Measurements from ENCODE around the gene NFYC. TPM values are rescaled to one million over a fixed set of nuclear protein-coding genes. Genes with fewer than 3 reads are reported as not detected.

Gene NFYC
- total and polyA plus RNA-seq, 3 experiments from 2014 or later, result 51.3 to 61.6 (median 61.3) TPM

DNA sequence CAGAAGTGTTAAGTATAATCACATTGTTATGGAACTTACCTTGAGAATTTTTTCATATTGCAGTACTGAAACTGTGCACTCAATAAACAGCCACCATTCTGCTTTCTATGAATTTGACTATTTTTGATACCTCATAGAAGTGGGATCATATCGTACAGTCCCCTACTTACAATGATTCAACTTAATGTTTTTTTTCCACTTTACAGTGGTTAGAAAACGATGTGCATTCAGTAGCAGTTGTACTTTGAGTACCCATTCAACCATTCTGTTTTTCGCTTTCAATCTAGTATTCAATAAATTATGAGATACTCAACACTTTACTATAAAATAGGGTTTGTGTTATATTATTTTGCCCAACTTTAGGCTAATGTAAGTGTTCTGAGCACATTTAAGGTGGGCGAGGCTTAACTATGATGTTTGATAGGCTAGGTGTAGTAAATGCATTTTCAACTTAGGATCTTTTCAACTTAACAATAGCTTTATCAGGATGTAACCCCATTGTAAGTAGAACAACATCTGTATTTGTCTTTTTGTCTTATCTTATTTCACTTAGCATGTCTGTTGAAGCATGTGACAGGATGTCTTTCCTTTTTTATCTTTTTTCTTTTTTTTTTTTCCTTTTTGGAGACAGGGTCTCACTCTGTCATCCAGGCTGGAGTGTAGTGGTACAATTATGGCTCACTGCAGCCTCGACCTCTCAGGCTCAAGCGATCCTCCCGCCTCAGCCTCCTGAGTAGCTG lies 49.7 kb downstream of the NFYC start:
- Histone ChIP-seq H3K4me1 (ENCODE audit: insufficient read depth, low read length) (peaks cover 9% of the 10 kb centered on the region), H3K36me3 (ENCODE audit: insufficient read depth, low read length) (peaks cover 10% of the 10 kb centered on the region), H3K4me3 (ENCODE audit: low read length) (no peak overlapping the region), H3K27ac (ENCODE audit: low read depth, low read length) (no peak overlapping the region), H3K27me3 (ENCODE audit: insufficient read depth, low read length, poor library complexity, severe bottlenecking) (no peaks in the 10 kb centered on the region), H3K9me3 (ENCODE audit: low read length) (no peaks in the 10 kb centered on the region)
- peak overlapping the region in 3 of 8 donors; percentile 2 to 59 (median 29) for H3K27ac Mint-ChIP-seq
- no peaks in the 10 kb centered on the region for H3K9me3 Mint-ChIP-seq
- DNase-seq, result no peak
- H3K36me3 Mint-ChIP-seq, result peaks cover 13 to 76% (median 18%) of the 10 kb centered on the region in 3 donors
- H3K4me3 Mint-ChIP-seq, result peak overlapping the region in 1 of 7 donors; percentile 27
- no peaks in the 10 kb centered on the region for H3K27me3 Mint-ChIP-seq
- POLR2A ChIA-PET, result no interaction called here
- CTCF ChIA-PET, result no interaction called here
- H3K4me1 Mint-ChIP-seq, result peaks cover 31 to 72% (median 52%) of the 10 kb centered on the region in 3 donors

DNA sequence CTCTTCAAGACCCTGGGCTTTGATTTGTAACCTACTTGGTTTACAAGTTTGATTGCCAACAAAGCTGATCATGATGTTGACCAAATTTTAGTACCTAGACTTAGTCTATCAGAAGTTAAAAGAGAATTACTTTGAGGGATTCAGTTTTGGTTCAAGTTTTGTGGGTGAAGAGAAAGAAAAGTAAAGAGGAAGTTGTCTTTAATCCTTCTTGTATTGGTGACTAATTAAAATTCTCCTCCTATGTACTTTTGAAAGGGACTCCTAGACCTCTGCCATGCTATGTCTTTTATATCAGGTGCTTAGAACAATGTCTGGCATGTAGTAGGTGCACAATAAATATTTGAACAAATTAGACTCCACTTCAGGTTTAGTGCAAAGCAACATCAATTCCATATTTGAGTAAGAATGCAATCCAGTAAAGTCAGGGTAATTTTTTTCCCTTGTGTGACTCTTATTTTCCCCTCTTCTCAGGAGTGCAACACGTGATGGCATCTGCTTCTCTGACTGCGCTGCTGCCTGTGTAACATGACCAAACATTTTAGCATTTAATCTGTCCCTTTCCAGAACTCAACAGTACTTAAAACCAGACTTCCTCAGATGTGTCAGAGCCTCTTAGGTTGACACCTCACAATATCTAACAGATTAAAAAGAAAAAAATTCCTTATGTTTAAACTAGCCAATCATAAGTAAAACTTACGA lies 51.0 kb downstream of the NFYC start:
- H3K27ac Mint-ChIP-seq, result peak overlapping the region in 4 of 8 donors; percentile 10 to 60 (median 49)
- POLR2A ChIA-PET, result no interaction called here
- Histone ChIP-seq H3K36me3 (ENCODE audit: insufficient read depth, low read length) (peaks cover 10% of the 10 kb centered on the region), H3K9me3 (ENCODE audit: low read length) (no peaks in the 10 kb centered on the region), H3K4me3 (ENCODE audit: low read length) (no peak overlapping the region), H3K4me1 (ENCODE audit: insufficient read depth, low read length) (peaks cover 9% of the 10 kb centered on the region), H3K27me3 (ENCODE audit: insufficient read depth, low read length, poor library complexity, severe bottlenecking) (no peaks in the 10 kb centered on the region), H3K27ac (ENCODE audit: low read depth, low read length) (no peak overlapping the region)
- CTCF ChIA-PET, result no interaction called here
- no peak for DNase-seq
- H3K9me3 Mint-ChIP-seq, result no peaks in the 10 kb centered on the region
- peaks cover 13 to 88% (median 20%) of the 10 kb centered on the region in 3 donors for H3K36me3 Mint-ChIP-seq
- H3K4me3 Mint-ChIP-seq, result no peak overlapping the region
- H3K4me1 Mint-ChIP-seq, result peaks cover 33 to 74% (median 54%) of the 10 kb centered on the region in 3 donors
- H3K27me3 Mint-ChIP-seq, result no peaks in the 10 kb centered on the region

DNA sequence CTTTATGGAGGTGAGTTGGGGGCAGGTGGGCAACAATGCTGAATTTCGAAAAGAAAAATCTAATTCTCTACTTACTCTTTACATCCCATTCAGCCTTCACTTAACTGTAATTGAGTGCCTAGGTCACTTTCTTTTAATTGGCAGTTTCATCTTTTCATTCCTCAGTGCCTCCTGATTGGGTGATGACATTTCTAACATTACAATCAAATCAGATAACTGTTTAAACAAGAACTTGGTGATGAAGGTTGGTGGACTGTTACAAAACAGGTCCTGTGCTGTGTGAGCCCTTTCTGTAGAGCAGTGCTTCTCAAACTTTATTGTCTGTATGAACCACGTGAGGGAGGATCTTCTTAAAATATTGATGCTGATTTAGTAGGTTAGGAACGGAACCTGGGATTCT lies 51.9 kb downstream of the NFYC start:
- peaks cover 33 to 72% (median 54%) of the 10 kb centered on the region in 3 donors for H3K4me1 Mint-ChIP-seq
- Histone ChIP-seq H3K27ac (ENCODE audit: low read depth, low read length) (no peak overlapping the region), H3K4me1 (ENCODE audit: insufficient read depth, low read length) (peaks cover 9% of the 10 kb centered on the region), H3K4me3 (ENCODE audit: low read length) (no peak overlapping the region), H3K9me3 (ENCODE audit: low read length) (no peaks in the 10 kb centered on the region), H3K36me3 (ENCODE audit: insufficient read depth, low read length) (peaks cover 12% of the 10 kb centered on the region), H3K27me3 (ENCODE audit: insufficient read depth, low read length, poor library complexity, severe bottlenecking) (no peaks in the 10 kb centered on the region)
- no peak for DNase-seq
- CTCF ChIA-PET, result no interaction called here
- peaks cover 13 to 92% (median 23%) of the 10 kb centered on the region in 3 donors for H3K36me3 Mint-ChIP-seq
- peaks cover 0 to 1% of the 10 kb centered on the region in 2 donors for H3K27me3 Mint-ChIP-seq
- peak overlapping the region in 3 of 8 donors; percentile 6 to 68 (median 54) for H3K27ac Mint-ChIP-seq
- H3K4me3 Mint-ChIP-seq, result no peak overlapping the region
- POLR2A ChIA-PET, result no interaction called here
- H3K9me3 Mint-ChIP-seq, result no peaks in the 10 kb centered on the region

DNA sequence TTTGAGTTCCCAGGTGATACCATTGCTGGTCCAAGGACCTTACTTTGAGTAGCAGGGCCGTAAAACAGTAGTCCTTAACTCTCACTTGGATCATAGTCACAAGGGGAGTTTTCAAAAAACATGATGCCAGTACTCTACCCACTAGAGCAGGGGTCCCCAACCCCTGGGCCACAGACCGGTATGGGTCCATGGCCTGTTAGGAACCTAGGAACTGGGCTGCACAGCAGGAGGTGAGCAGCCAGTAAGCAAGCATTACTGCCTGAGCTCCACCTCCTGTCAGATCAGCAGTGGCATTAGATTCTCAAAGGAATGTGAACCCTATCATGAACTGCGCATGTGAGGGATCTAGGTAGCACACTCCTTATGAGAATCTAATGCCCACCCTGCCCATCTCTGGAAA lies 52.4 kb downstream of the NFYC start:
- Mint-ChIP-seq H3K27me3 (peaks cover 0 to 1% of the 10 kb centered on the region in 2 donors), H3K4me3 (no peak overlapping the region), H3K36me3 (peaks cover 13 to 92% (median 20%) of the 10 kb centered on the region in 3 donors), H3K9me3 (no peaks in the 10 kb centered on the region), H3K4me1 (peaks cover 33 to 68% (median 54%) of the 10 kb centered on the region in 3 donors), H3K27ac (peak overlapping the region in 4 of 8 donors; percentile 8 to 68 (median 50))
- ChIA-PET CTCF (interaction anchor here (0.9 kb wide), 1 partner anchor 10 kb away, joined by 3 read pairs; no protein-coding TSS in a partner anchor), POLR2A (no interaction called here)
- DNase-seq, result no peak
- H3K27me3 ChIP-seq (ENCODE audit: insufficient read depth, low read length, poor library complexity, severe bottlenecking), result no peaks in the 10 kb centered on the region
- H3K27ac ChIP-seq (ENCODE audit: low read depth, low read length), result no peak overlapping the region
- H3K36me3 ChIP-seq (ENCODE audit: insufficient read depth, low read length), result peaks cover 16% of the 10 kb centered on the region
- no peaks in the 10 kb centered on the region for H3K9me3 ChIP-seq (ENCODE audit: low read length)
- peaks cover 9% of the 10 kb centered on the region for H3K4me1 ChIP-seq (ENCODE audit: insufficient read depth, low read length)
- H3K4me3 ChIP-seq (ENCODE audit: low read length), result no peak overlapping the region

DNA sequence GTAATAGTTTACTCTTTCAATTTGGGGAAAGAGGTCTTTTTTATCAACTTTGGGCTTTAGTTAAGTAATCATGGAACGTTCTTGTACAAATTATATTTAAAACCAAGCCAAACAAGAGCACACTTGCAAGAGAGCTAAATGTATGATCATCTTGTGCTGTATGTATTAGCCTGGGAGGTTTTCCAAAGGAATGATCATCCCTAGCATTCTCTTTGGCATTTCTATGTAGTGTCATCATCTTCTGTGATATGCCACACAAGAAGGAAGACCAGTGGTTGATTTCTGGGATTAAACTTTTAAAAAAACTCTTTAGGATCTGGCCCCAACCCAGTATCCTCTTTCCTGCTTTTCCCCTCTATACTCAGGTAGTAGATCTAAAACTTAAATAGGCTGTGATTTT lies 53.7 kb downstream of the NFYC start:
- H3K4me1 ChIP-seq (ENCODE audit: insufficient read depth, low read length), result peaks cover 9% of the 10 kb centered on the region
- peaks cover 3 to 92% (median 17%) of the 10 kb centered on the region in 3 donors for H3K36me3 Mint-ChIP-seq
- H3K4me1 Mint-ChIP-seq, result peaks cover 24 to 57% (median 43%) of the 10 kb centered on the region in 3 donors
- H3K27me3 ChIP-seq (ENCODE audit: insufficient read depth, low read length, poor library complexity, severe bottlenecking), result no peaks in the 10 kb centered on the region
- no peak for DNase-seq
- H3K4me3 Mint-ChIP-seq, result no peak overlapping the region
- peaks cover 0 to 1% of the 10 kb centered on the region in 2 donors for H3K27me3 Mint-ChIP-seq
- H3K27ac Mint-ChIP-seq, result peak overlapping the region in 4 of 8 donors; percentile 16 to 69 (median 40)
- peaks cover 17% of the 10 kb centered on the region for H3K36me3 ChIP-seq (ENCODE audit: insufficient read depth, low read length)
- no peaks in the 10 kb centered on the region for H3K9me3 Mint-ChIP-seq
- no peaks in the 10 kb centered on the region for H3K9me3 ChIP-seq (ENCODE audit: low read length)
- ChIA-PET CTCF (interaction anchor here (0.9 kb wide), 1 partner anchor 9 kb away, joined by 3 read pairs; no protein-coding TSS in a partner anchor), POLR2A (no interaction called here)
- no peak overlapping the region for H3K27ac ChIP-seq (ENCODE audit: low read depth, low read length)
- no peak overlapping the region for H3K4me3 ChIP-seq (ENCODE audit: low read length)

DNA sequence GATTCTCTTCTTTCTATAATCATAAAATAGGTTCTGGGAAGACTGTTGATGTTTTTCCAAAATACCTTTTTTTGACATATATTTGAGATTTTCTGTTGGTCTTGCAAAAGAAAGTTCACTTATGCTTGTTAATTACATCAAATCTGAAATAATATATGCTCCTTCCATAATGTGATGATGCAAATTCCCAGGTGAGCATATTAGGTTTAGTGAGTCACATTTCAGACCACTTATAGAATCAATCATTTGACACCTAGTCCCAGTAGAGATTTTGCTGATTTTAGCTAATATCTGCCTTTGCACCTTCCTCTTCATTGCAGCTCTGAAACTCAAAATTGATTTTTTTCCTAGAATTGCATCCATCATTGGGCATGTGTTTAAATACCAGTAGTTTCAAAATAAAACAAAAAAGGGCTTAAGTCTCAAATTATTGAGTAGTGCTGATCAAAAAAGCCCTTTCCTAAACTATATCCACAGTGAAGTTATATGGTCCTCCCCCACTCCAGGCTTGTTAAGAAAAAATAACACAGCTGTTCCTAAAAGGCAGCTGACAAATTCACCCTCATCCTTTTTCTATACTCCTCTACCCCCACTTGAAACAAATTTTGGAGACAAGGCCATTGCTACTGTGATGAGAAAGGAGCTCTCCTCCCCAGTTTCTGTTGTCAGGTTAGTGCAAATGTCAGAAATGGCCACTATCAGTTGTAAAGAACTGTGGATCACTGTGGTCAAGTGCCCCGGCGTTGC lies 55.0 kb downstream of the NFYC start:
- Mint-ChIP-seq H3K27ac (peak overlapping the region in 5 of 8 donors; percentile 17 to 74 (median 30)), H3K36me3 (peaks cover 3 to 90% (median 21%) of the 10 kb centered on the region in 3 donors), H3K4me1 (peaks cover 17 to 50% (median 32%) of the 10 kb centered on the region in 3 donors), H3K9me3 (no peaks in the 10 kb centered on the region), H3K4me3 (no peak overlapping the region), H3K27me3 (peaks cover 0 to 1% of the 10 kb centered on the region in 2 donors)
- H3K4me3 ChIP-seq (ENCODE audit: low read length), result no peak overlapping the region
- ChIA-PET POLR2A (no interaction called here), CTCF (interaction anchor here (1.3 kb wide), 1 partner anchor 98 kb away, joined by 4 read pairs; no protein-coding TSS in a partner anchor)
- no peak for DNase-seq
- H3K9me3 ChIP-seq (ENCODE audit: low read length), result no peaks in the 10 kb centered on the region
- H3K4me1 ChIP-seq (ENCODE audit: insufficient read depth, low read length), result peaks cover 3% of the 10 kb centered on the region
- no peaks in the 10 kb centered on the region for H3K27me3 ChIP-seq (ENCODE audit: insufficient read depth, low read length, poor library complexity, severe bottlenecking)
- peaks cover 21% of the 10 kb centered on the region for H3K36me3 ChIP-seq (ENCODE audit: insufficient read depth, low read length)
- no peak overlapping the region for H3K27ac ChIP-seq (ENCODE audit: low read depth, low read length)

DNA sequence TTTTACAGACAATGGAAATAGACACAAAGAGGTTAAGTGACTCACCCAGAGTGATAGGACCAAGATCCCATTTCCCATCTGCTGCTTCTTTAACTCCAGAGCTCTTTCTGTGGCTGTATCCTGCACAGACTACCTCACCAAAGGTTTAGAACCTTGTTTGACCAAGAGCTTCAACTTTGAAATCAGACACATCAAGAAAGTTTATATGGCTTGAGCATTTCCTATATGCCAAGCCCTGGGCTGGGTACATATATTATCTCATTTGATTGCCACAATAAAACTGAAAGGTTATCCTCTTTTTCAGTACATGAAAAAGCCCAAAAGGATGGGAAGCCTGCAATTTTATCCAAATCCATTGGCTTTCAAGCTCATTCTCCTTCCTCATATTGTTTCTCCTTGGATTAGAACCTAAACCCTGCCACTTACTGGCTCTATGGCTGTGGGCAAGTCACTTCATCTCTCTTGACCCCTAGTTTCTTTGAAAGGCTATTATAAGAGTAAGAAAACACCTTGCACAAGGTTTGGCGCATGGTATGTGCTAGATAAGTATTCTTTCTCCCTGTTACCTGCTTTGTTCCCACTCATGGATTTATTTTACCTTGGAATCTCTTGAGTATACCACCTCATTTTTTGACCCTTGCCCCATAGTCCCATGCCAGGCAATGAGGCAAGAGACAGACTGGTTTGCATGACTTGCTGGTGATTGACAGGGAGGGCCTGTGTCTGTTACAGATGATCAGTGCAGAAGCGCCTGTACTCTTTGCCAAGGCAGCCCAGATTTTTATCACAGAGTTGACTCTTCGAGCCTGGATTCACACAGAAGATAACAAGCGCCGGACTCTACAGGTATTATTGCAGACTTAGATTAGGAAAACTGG lies 57.6 kb downstream of the NFYC start:
- H3K36me3 Mint-ChIP-seq, result peaks cover 0 to 88% (median 27%) of the 10 kb centered on the region in 3 donors
- peaks cover 31% of the 10 kb centered on the region for H3K36me3 ChIP-seq (ENCODE audit: insufficient read depth, low read length)
- no peak for DNase-seq
- peaks cover 0 to 1% of the 10 kb centered on the region in 2 donors for H3K27me3 Mint-ChIP-seq
- H3K4me3 Mint-ChIP-seq, result no peak overlapping the region
- H3K27me3 ChIP-seq (ENCODE audit: insufficient read depth, low read length, poor library complexity, severe bottlenecking), result no peaks in the 10 kb centered on the region
- ChIA-PET CTCF (no interaction called here), POLR2A (interaction anchor here (0.5 kb wide), 1 partner anchor 217 kb away, joined by 3 read pairs; no protein-coding TSS in a partner anchor)
- H3K4me3 ChIP-seq (ENCODE audit: low read length), result no peak overlapping the region
- peaks cover 3% of the 10 kb centered on the region for H3K4me1 ChIP-seq (ENCODE audit: insufficient read depth, low read length)
- H3K9me3 Mint-ChIP-seq, result no peaks in the 10 kb centered on the region
- H3K4me1 Mint-ChIP-seq, result peaks cover 11 to 39% (median 32%) of the 10 kb centered on the region in 3 donors
- H3K27ac Mint-ChIP-seq, result peak overlapping the region in 2 of 8 donors; percentile 17 to 34
- no peaks in the 10 kb centered on the region for H3K9me3 ChIP-seq (ENCODE audit: low read length)
- H3K27ac ChIP-seq (ENCODE audit: low read depth, low read length), result no peak overlapping the region

Data from CD8-positive, alpha-beta memory T cell (primary cell).